Lower leg skin (tissue), 3 donors: ENCODE results near the gene SULT1E1.

ENCODE experiments used
- CTCF ChIP-seq, 3 donors: fragments of 450-650 bp; IDR thresholded peaks; one replicate each; pipeline ENCODE4 v1.5.1; 2016; ENCODE audit warnings: antibody characterized with exemption in 3 of 3, mild to moderate bottlenecking in 3 of 3, moderate library complexity in 2 of 3
- POLR2A ChIP-seq, 2 donors: fragments of 450-650 bp; IDR thresholded peaks; one replicate each; pipeline ENCODE4 v1.6.1; 2016 to 2017; ENCODE audit warnings: antibody characterized with exemption in 2 of 2, mild to moderate bottlenecking in 1 of 2, moderate library complexity in 1 of 2

- no peak for TF ChIP-seq CTCF (IDR thresholded peaks at IDR 0.05)
- TF ChIP-seq POLR2A (IDR thresholded peaks at IDR 0.05), result no peak
Measured at GRCh38 chr4:69799337-69799736, 60.6 kb downstream of the SULT1E1 start.
